HFF-Myc (cell line): Measurements from ENCODE around the gene FILIP1L.

Source experiments
- DNase-seq: peaks from one replicate; pipeline ENCODE4 v3.0.0-alpha.2; 2011; ENCODE audit warnings: low read depth; ENCODE audit errors: extremely low read depth
- H3K4me3 ChIP-seq: replicated peaks from 2 replicates; pipeline ENCODE4 v1.5.1; 2011; ENCODE audit warnings: low read depth, mild to moderate bottlenecking, control low read depth, low read length
- TF ChIP-seq, protein P1 (sequence below): IDR thresholded peaks from 2 replicates; pipeline ENCODE4 v1.5.1; 2012; ENCODE audit warnings: mild to moderate bottlenecking, low read depth, low read length, control low read depth; ENCODE audit errors: missing control alignments

Gene FILIP1L

DNA sequence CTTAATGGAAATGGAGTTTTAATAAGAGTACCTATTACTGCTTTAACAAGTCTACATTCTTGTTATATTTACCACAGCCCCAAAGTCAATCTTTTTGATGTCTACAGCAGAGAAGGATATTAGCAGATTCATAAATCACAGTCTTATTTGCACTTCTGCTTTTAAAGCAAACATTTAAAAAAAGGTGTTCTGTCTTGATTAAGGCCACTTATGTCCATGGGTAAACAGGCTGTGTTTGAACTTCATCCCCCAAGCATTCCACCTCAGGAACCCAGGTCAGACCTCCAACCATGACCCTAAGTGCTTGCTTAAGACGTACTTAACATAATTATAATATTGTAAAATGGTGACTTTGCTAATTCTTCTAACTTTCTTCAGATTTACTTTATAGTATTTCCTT, 183.2 kb downstream of the FILIP1L start:
- DNase-seq: no peak
- H3K4me3 ChIP-seq: no peak overlapping the region

DNA sequence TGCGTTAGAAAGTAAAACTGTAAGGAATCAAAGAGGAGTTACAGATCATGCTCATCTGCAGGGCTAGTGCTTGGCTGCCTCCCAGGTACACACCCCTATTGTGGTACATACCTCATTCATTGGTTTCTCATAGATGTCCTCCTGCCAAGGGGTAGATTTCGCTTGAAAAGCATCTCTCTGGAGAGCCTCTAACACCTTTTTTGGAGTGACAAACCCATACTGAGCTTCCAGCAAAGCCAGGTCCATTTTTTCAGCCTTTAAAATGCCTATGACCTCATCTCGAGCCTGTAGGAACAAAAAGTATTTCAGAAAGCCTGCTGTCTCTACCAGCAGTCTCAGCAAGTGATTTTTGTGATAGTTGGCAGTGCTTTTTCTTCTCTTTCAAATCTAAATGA, 184.6 kb downstream of the FILIP1L start:
- DNase-seq: no peak
- H3K4me3 ChIP-seq: no peak overlapping the region
- TF ChIP-seq, protein P1, sequence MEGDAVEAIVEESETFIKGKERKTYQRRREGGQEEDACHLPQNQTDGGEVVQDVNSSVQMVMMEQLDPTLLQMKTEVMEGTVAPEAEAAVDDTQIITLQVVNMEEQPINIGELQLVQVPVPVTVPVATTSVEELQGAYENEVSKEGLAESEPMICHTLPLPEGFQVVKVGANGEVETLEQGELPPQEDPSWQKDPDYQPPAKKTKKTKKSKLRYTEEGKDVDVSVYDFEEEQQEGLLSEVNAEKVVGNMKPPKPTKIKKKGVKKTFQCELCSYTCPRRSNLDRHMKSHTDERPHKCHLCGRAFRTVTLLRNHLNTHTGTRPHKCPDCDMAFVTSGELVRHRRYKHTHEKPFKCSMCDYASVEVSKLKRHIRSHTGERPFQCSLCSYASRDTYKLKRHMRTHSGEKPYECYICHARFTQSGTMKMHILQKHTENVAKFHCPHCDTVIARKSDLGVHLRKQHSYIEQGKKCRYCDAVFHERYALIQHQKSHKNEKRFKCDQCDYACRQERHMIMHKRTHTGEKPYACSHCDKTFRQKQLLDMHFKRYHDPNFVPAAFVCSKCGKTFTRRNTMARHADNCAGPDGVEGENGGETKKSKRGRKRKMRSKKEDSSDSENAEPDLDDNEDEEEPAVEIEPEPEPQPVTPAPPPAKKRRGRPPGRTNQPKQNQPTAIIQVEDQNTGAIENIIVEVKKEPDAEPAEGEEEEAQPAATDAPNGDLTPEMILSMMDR: no peak

More for the DNA sequence above, 183.2 kb downstream of the FILIP1L start:
- TF ChIP-seq, protein P1: no peak

DNA sequence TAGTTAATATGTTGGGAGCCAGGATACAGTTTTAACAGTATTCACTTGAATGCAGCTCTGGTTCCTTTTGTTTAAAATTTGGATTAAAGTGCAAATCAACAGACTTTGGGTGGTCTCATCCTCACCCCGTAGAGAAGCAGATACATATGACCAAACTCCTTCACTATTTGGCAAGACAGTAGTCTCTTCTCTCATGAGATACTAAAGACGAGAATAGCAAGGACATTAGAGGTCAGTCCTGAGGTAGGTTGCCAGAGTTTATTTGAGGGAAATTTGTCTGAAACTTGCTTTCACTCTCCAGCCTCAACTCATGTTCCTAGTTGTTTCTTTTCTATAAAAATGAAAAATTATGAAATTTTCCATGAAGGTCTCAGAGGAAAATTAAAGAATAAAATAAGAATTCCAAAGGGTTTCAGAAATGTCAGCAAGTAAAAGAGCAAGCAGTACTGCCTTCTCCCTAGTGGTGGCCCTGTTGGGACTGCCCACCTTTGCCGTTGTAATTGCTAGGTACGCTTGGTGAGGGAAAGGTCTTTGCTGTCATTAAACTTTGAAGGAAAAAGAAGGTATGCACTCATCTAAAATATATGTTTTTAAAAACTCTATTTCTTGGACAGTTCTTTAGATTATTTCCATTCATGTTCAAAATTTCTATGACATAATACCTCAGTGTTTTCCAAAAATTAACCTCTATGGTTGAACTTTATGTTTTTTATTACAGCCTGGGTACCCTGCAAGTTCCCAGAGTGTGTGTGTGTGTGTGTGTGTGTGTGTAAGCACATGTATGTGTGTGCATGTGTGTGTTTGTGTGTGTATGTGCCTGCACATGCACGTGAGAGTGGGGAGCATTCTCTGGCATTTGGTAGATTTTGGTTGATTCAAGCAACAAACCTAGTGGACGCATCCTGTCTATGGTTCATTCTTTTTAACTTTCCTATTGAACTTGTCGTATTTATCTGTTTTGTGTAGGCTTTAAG, 185.2 kb downstream of the FILIP1L start:
- no peak for DNase-seq
- TF ChIP-seq, protein P1: no peak
- no peak overlapping the region for H3K4me3 ChIP-seq

DNA sequence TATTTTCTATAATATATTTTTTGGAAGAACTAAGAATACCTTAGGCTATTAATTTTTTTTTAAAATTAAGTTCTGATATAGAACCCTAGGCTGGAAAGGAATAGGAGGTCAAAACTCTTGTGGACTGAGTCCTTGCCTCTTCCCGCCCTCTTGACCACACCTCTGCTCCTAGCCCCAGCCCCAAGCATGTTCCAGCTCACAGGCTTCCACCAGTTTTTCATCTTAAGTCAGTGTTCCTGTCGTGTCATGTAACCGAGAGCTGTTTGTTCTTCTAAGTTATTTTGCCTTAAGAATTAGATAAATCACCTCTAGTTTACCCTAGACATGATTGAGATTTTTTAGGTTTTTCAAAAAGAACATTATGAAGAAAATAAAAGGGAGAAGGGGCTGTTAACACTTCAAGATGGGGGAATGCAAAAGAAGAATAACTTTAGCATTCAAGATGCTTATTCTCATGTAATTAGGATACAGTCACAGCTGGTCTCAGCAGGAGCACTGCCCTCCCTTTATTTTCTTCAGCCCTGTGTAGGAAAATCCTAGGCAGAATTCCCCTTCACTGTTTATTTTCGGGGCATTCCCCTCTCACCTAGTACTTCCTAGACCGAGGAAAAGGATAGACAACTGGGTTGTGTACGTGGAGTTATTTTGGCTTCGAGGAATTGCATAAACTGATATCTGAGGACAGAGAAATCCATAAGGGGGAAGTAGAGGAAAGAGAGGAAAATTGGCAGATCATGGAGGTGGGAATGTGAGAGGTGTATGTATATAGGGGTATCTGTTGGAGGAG, 186.4 kb downstream of the FILIP1L start:
- TF ChIP-seq, protein P1: no peak
- no peak overlapping the region for H3K4me3 ChIP-seq
- DNase-seq: no peak

DNA sequence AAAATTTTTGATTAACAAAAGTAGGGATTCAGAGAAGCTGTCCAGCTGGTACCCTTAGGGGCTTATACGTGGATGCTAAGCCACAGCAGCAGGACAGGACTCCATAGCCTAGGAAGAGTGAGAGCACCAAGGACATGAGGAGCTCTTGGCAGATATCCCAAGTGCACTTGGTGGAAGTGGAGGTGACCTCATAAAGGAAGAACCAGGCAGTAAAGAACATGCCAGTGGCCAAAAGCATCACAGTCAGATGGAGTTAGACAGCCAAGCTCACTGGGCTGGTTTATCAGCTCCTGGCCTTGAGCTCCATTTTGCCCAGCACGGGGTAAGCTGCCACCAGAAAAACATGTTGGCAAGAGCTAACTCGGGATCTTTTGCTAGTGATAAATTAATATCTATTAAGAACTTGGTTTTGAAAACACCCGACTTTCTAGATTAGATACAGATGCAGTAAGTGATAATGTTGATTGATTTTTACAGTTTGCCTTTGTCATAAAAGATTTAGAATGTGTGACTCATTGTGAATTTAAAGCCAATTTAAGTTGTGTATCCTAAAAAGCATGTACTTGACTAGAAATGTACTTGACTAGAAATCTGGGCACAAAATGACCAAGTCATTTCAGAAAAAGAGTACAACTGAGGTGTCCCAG, 188.6 kb downstream of the FILIP1L start:
- no peak overlapping the region for H3K4me3 ChIP-seq
- DNase-seq: peak; percentile 84
- TF ChIP-seq, protein P1: no peak

DNA sequence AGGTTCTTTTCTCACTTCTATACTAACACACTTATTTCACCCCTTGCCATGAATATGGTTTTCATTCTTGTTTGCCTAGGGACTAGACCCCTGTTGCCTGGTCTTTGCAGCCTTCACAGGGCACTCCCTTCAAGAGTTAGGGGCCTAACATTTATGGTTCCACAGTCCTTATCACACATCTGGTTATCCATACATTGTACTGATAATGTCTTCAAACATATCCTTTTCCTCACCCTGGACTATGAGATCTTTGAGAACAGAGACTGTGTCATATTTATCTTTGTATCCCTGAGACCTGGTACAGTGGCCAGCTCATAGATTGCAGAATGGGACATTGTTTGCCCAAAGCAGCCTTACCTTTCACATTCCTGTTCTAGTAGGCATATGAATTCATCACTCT, 190.4 kb downstream of the FILIP1L start:
- TF ChIP-seq, protein P1: no peak
- H3K4me3 ChIP-seq: no peak overlapping the region
- no peak for DNase-seq
